ENCODE results near the gene FAS. TPM values are rescaled to one million over a fixed set of nuclear protein-coding genes. Genes with fewer than 3 reads are reported as not detected.

The FAS gene
- total RNA-seq, 2 donors from 2014 or later, result 105 to 121 TPM

GRCh38 chr10:89064748-89065147, 74.2 kb downstream of the FAS start:
- ATAC-seq (replicated peaks), result no peak
- Mint-ChIP-seq H3K9me3 (no peaks in the 10 kb centered on the region), H3K36me3 (ENCODE audit: low read depth) (no peaks in the 10 kb centered on the region), H3K4me3 (no peak overlapping the region), H3K27me3 (peaks cover 11% of the 10 kb centered on the region), H3K27ac (no peak overlapping the region), H3K4me1 (no peaks in the 10 kb centered on the region)

Other genes with a start within 250 kb of the FAS start
- not detected for gene LIPN, start 230.8 kb upstream of the FAS start, total RNA-seq
- not detected for gene LIPM, start 188.1 kb upstream of the FAS start, total RNA-seq
- gene ANKRD22, start 139.0 kb upstream of the FAS start, total RNA-seq, result 1 to 10 TPM in 1 of 2 donors, under 1 TPM in 1; 0.21 to 5.9 TPM
- gene STAMBPL1, start 110.6 kb upstream of the FAS start, total RNA-seq, result 10 to 100 TPM; 27.6 to 72.5 TPM
- gene ACTA2, start 38.0 kb upstream of the FAS start, total RNA-seq, result 10 to 100 TPM; 14.6 to 29.6 TPM
- gene CH25H, start 216.5 kb downstream of the FAS start, total RNA-seq, result not detected

All from activated T-helper 17 cell treated with anti-CD3 and anti-CD28 coated beads, Interleukin-2, amount 50 U/mL, for 72 hours (primary cell).